ENCODE results near the gene MYO18A. TPM values are rescaled to one million over a fixed set of nuclear protein-coding genes. Genes with fewer than 3 reads are reported as not detected.

Gene MYO18A
- total and polyA plus RNA-seq, 2 of the 4 experiments (the other 2 are of a cell fraction), result 22.4 to 39.1 TPM

DNA sequence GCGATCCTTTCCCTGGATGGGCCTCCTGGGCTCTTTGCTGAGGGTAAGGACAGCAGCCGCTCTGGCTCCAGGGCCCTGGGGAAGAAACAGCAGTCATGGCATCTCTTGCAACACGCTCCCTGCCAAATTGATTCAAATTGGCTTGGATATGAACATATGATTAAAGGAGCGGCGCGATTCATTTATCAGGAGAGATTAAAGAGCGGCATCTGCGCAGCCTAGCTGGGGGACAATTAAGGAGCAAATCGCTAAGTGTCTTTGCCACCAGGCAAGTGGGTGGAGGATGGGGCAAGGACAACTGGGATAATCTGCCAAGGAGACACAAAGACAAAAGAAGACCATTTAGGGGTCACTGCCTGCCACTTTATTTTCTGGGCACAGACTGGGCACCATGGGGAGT lies 109.4 kb downstream of the MYO18A start:
- H2AK5ac ChIP-seq (ENCODE audit: low read depth, low read length), result no peak overlapping the region
- H3K56ac ChIP-seq (ENCODE audit: extremely low read depth, insufficient read depth, low read length), result no peak overlapping the region
- H3K9me1 ChIP-seq (ENCODE audit: insufficient read depth, low read length), result no peaks in the 10 kb centered on the region
- WGBS, 2 experiments (ENCODE audit: extremely low coverage in 2 of 2, insufficient read length in 1 of 2), result 85% methylated on average over 8 of the region's 9 CpGs; no CpG with 5 or more reads in 1 of the 2 experiments
- no peak overlapping the region for H2AFZ ChIP-seq (replicated peaks; ENCODE audit: low read length, poor library complexity)
- H3K9me3 ChIP-seq (ENCODE audit: control insufficient read depth, insufficient read depth, low read length), result no peaks in the 10 kb centered on the region
- POLR2A ChIA-PET (ENCODE audit: unreplicated experiment), result no interaction called here
- no peak overlapping the region for H2BK5ac ChIP-seq (ENCODE audit: low read depth, low read length, poor library complexity, severe bottlenecking)
- no peak for ATAC-seq (ENCODE audit: low read depth)
- H3K4me1 ChIP-seq (ENCODE audit: control insufficient read depth, insufficient read depth, low read length), result no peaks in the 10 kb centered on the region
- H3K27me3 ChIP-seq (ENCODE audit: control insufficient read depth, insufficient read depth, low read length), result peaks cover 21% of the 10 kb centered on the region
- CTCF ChIA-PET, result no interaction called here
- H3K14ac ChIP-seq (replicated peaks; ENCODE audit: low read depth, low read length), result no peak overlapping the region
- TF ChIP-seq RAD21 (IDR thresholded peaks at IDR 0.05; ENCODE audit: low read length) (no peak), FOS (IDR thresholded peaks at IDR 0.05; ENCODE audit: low read depth, low read length) (no peak), MXI1 (IDR thresholded peaks at IDR 0.05; ENCODE audit: borderline replicate concordance, low read depth, low read length) (no peak), NFE2L2 (IDR thresholded peaks at IDR 0.05; ENCODE audit: low read depth, low read length) (no peak), RCOR1 (IDR thresholded peaks at IDR 0.05; ENCODE audit: insufficient replicate concordance, low read length) (no peak), MAFK (IDR thresholded peaks at IDR 0.05; ENCODE audit: low read depth, low read length) (no peak)
- TF ChIP-seq, protein P1, sequence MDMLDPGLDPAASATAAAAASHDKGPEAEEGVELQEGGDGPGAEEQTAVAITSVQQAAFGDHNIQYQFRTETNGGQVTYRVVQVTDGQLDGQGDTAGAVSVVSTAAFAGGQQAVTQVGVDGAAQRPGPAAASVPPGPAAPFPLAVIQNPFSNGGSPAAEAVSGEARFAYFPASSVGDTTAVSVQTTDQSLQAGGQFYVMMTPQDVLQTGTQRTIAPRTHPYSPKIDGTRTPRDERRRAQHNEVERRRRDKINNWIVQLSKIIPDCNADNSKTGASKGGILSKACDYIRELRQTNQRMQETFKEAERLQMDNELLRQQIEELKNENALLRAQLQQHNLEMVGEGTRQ (IDR thresholded peaks at IDR 0.05; ENCODE audit: low read depth, low read length), result no peak
- TF ChIP-seq, protein P2, sequence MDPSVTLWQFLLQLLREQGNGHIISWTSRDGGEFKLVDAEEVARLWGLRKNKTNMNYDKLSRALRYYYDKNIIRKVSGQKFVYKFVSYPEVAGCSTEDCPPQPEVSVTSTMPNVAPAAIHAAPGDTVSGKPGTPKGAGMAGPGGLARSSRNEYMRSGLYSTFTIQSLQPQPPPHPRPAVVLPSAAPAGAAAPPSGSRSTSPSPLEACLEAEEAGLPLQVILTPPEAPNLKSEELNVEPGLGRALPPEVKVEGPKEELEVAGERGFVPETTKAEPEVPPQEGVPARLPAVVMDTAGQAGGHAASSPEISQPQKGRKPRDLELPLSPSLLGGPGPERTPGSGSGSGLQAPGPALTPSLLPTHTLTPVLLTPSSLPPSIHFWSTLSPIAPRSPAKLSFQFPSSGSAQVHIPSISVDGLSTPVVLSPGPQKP (IDR thresholded peaks at IDR 0.05; ENCODE audit: borderline replicate concordance, low read depth, low read length), result no peak
- TF ChIP-seq, protein P3, sequence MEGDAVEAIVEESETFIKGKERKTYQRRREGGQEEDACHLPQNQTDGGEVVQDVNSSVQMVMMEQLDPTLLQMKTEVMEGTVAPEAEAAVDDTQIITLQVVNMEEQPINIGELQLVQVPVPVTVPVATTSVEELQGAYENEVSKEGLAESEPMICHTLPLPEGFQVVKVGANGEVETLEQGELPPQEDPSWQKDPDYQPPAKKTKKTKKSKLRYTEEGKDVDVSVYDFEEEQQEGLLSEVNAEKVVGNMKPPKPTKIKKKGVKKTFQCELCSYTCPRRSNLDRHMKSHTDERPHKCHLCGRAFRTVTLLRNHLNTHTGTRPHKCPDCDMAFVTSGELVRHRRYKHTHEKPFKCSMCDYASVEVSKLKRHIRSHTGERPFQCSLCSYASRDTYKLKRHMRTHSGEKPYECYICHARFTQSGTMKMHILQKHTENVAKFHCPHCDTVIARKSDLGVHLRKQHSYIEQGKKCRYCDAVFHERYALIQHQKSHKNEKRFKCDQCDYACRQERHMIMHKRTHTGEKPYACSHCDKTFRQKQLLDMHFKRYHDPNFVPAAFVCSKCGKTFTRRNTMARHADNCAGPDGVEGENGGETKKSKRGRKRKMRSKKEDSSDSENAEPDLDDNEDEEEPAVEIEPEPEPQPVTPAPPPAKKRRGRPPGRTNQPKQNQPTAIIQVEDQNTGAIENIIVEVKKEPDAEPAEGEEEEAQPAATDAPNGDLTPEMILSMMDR (conservative IDR thresholded peaks at IDR 0.05; ENCODE audit: low read depth, low read length), result no peak
- H4K20me1 ChIP-seq (ENCODE audit: insufficient read depth, low read length), result no peaks in the 10 kb centered on the region; the same call in 1 of the 2 replicates
- H3K27ac ChIP-seq (ENCODE audit: insufficient read depth, low read length), result no peak overlapping the region
- no peaks in the 10 kb centered on the region for H3K79me1 ChIP-seq (ENCODE audit: low read depth in 1 of 2, low read length in 2 of 2)
- H4K8ac ChIP-seq (ENCODE audit: low read depth in 2 of 2, low read length in 2 of 2), result no peak overlapping the region
- no peak overlapping the region for H2BK120ac ChIP-seq (ENCODE audit: low read depth, low read length)
- H2BK20ac ChIP-seq (ENCODE audit: low read depth, low read length), result no peak overlapping the region
- H3K9ac ChIP-seq (ENCODE audit: low read depth, low read length), result no peak overlapping the region
- H4K5ac ChIP-seq (ENCODE audit: low read depth, low read length), result no peak overlapping the region
- H3K36me3 ChIP-seq (ENCODE audit: control insufficient read depth, insufficient read depth, low read length), result peaks cover 3% of the 10 kb centered on the region; the same call in 1 of the 2 replicates
- intact Hi-C loops (cut with micrococcal nuclease) (no loop called here), dilution Hi-C loops (cut with HindIII; ENCODE audit: low sequenced_read_pairs, unreplicated experiment) (no loop called here), in situ Hi-C loops (cut with MboI; ENCODE audit: low sequenced_read_pairs) (no loop called here)
- no peak overlapping the region for H4K91ac ChIP-seq (ENCODE audit: insufficient read depth, low read depth, low read length)
- no peak overlapping the region for H3K23ac ChIP-seq (ENCODE audit: low read depth, low read length)
- BruUV-seq (replicated peaks), result no TSS peak
- no peak overlapping the region for H2BK15ac ChIP-seq (ENCODE audit: low read depth, low read length)
- no peak for DNase-seq
- no peak overlapping the region for H3K4me2 ChIP-seq (ENCODE audit: low read depth, low read length)
- no peak overlapping the region for H3K4ac ChIP-seq (ENCODE audit: low read depth, low read length)
- no peak overlapping the region for H2AK9ac ChIP-seq (replicated peaks; ENCODE audit: low read depth, low read length, poor library complexity)
- H3K18ac ChIP-seq (ENCODE audit: low read depth, low read length), result no peak overlapping the region
- no peak overlapping the region for H3K4me3 ChIP-seq (ENCODE audit: insufficient read depth, low read depth, low read length)

All from IMR-90 (cell line).